ENCODE results near the gene UNK.

- TF ChIP-seq POLR2A (IDR thresholded peaks at IDR 0.05; ENCODE audit: low read depth, low read length) = no peak
- TF ChIP-seq, protein P1, sequence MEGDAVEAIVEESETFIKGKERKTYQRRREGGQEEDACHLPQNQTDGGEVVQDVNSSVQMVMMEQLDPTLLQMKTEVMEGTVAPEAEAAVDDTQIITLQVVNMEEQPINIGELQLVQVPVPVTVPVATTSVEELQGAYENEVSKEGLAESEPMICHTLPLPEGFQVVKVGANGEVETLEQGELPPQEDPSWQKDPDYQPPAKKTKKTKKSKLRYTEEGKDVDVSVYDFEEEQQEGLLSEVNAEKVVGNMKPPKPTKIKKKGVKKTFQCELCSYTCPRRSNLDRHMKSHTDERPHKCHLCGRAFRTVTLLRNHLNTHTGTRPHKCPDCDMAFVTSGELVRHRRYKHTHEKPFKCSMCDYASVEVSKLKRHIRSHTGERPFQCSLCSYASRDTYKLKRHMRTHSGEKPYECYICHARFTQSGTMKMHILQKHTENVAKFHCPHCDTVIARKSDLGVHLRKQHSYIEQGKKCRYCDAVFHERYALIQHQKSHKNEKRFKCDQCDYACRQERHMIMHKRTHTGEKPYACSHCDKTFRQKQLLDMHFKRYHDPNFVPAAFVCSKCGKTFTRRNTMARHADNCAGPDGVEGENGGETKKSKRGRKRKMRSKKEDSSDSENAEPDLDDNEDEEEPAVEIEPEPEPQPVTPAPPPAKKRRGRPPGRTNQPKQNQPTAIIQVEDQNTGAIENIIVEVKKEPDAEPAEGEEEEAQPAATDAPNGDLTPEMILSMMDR (IDR thresholded peaks at IDR 0.05; ENCODE audit: extremely low read depth in 1 of 2, insufficient read depth in 1 of 2, low read depth in 1 of 2, low read length in 2 of 2) = no peak
- no peak for TF ChIP-seq EZH2 (IDR thresholded peaks at IDR 0.05; ENCODE audit: borderline replicate concordance, low read depth, low read length, severe bottlenecking)
These were observed 28.7 kb downstream of the UNK start for GRCh38 chr17:75813081-75814020.
